Loucy (cell line): ENCODE measurements around the gene DHRS4L2.

Experiments used
- EZH2phosphoT487 ChIP-seq: fragments of 200-600 bp; IDR thresholded peaks from 2 replicates; pipeline ENCODE4 v1.6.1; 2018; ENCODE audit warnings: antibody characterized with exemption, mild to moderate bottlenecking, moderate library complexity, borderline replicate concordance
- TF ChIP-seq, protein P1 (sequence below): fragments of 200-600 bp; sonication (generic); conservative IDR thresholded peaks from 2 replicates; pipeline ENCODE4 v1.5.1; 2014; ENCODE audit warnings: mild to moderate bottlenecking, antibody characterized with exemption, low read length

DNA sequence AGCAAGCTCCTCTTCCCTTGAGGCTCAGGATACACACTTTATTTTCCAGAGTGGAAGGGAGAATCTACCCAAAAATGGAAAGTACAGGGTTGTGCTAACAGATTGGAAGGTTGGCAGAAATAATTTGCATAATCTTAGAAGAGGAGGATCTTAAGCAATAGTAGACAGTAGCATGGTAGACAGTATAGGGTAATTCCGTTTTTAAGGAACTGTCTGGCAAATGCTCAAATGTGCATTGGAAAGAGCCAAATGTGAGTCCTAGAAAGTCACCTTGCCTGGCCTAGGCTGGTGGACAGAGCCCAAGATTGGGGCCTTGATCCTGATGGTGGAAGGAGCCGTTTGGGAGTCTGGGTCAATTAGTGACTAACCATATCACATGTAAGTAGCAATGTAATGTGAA, 50.0 kb downstream of the DHRS4L2 start:
- TF ChIP-seq, protein P1, sequence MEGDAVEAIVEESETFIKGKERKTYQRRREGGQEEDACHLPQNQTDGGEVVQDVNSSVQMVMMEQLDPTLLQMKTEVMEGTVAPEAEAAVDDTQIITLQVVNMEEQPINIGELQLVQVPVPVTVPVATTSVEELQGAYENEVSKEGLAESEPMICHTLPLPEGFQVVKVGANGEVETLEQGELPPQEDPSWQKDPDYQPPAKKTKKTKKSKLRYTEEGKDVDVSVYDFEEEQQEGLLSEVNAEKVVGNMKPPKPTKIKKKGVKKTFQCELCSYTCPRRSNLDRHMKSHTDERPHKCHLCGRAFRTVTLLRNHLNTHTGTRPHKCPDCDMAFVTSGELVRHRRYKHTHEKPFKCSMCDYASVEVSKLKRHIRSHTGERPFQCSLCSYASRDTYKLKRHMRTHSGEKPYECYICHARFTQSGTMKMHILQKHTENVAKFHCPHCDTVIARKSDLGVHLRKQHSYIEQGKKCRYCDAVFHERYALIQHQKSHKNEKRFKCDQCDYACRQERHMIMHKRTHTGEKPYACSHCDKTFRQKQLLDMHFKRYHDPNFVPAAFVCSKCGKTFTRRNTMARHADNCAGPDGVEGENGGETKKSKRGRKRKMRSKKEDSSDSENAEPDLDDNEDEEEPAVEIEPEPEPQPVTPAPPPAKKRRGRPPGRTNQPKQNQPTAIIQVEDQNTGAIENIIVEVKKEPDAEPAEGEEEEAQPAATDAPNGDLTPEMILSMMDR = no peak
- TF ChIP-seq EZH2phosphoT487 = no peak
